ENCODE measurements around the gene CDR2.

CDR2 gene

DNA sequence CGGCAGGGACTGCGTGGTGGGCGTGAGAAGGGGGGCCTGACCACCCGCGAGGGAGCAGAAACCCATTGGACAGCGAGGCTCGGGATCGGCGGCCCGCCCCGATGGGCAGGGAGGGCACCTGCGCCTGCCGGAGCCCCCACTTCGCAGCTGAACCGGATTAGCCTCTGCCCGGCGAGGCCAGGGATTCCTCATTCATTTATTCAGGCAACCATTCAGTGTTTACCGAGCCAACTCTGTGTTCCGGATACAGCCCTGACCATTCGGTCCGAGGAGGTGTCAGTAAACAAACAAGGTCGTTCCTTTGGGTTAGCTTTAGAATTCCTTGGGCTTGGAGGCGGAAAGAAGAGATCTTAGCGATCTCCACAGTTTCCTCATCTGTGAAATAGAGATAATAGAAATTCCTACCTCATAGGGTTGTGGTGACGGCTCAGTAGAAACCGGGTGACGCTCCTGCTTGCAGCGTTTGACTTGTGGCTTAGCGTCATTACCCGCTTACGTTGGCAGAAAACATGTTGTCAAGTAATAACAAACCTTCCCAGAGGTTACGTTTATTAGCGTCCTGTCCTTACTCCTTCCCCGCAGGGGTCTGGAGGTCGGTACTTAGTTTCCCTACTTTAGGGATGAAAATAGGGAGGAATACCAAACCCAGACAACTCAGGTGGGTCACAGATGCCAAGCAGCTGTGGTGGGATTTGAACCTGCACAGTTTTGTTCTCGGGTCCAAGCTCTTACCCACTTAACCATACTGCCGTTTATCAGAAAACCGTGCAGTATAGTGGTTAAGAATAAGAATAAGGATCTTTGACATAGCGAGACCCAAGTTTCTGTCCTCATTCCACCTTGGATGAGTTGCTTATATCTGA is 76.3 kb downstream of the CDR2 start:
- TF ChIP-seq, protein P1, sequence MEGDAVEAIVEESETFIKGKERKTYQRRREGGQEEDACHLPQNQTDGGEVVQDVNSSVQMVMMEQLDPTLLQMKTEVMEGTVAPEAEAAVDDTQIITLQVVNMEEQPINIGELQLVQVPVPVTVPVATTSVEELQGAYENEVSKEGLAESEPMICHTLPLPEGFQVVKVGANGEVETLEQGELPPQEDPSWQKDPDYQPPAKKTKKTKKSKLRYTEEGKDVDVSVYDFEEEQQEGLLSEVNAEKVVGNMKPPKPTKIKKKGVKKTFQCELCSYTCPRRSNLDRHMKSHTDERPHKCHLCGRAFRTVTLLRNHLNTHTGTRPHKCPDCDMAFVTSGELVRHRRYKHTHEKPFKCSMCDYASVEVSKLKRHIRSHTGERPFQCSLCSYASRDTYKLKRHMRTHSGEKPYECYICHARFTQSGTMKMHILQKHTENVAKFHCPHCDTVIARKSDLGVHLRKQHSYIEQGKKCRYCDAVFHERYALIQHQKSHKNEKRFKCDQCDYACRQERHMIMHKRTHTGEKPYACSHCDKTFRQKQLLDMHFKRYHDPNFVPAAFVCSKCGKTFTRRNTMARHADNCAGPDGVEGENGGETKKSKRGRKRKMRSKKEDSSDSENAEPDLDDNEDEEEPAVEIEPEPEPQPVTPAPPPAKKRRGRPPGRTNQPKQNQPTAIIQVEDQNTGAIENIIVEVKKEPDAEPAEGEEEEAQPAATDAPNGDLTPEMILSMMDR (IDR thresholded peaks at IDR 0.05; ENCODE audit: control extremely low read depth, extremely low read depth, low read depth, missing control alignments), result no peak
- CTCF ChIA-PET, result interaction anchor here (1.4 to 7.2 kb wide), 10 partner anchors 11 to 114 kb away, joined by 3 to 85 read pairs (median 6); partner anchors contain the start of gene EEF2K
- POLR2A ChIA-PET, result no interaction called here
- peak; percentile 70 for DNase-seq (ENCODE audit: extremely low spot score)

DNA sequence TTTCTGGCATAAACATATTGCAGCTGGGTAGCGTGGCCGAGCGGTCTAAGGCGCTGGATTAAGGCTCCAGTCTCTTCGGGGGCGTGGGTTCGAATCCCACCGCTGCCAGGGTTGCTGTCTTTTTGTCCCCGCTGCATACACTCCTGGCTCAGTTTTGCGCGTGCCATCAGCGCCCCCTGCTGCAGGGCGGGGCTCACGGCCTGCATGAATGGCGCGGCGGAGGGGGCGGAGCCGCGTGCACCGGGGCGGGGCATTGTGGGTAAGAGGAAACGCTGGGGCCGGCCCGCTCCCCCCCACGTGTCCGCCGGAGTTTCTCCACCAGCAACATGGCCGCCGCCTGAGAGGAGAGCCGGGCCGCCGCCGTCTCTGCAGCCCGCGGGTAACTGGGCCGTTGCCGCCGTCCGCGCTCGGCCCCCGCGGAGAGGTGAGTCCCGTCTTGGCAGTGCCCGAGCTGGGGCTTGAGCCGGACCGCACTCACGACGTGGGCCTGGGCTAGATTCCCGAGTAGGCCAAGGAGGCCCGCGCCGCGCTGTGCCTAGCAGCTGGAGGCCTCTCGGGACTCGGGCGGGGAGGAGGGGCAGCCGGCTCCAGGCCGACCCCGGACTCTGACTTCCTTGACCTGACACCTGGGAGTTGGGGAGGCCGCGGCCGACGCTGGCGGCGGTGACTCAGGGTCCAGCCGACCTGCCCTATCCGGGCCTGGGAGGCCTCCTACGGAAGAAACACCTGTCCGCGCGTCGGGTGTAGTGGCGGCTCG is 77.1 kb downstream of the CDR2 start, which contains the start of gene POLR3E:
Gene POLR3E, plus strand, starts transcription at position 296 of the 757 bp plus-strand sequence. CDS start 5,560 bp downstream, outside the sequence.
- POLR2A ChIA-PET, result no interaction called here
- TF ChIP-seq, protein P1 (IDR thresholded peaks at IDR 0.05; ENCODE audit: control extremely low read depth, extremely low read depth, low read depth, missing control alignments), result peak; percentile 97
- peak; percentile 96 for DNase-seq (ENCODE audit: extremely low spot score)
- CTCF ChIA-PET, result interaction anchor here (0.6 to 7.2 kb wide), 20 partner anchors 12 to 307 kb away, joined by 3 to 85 read pairs (median 5); partner anchors contain the start of gene EEF2K

DNA sequence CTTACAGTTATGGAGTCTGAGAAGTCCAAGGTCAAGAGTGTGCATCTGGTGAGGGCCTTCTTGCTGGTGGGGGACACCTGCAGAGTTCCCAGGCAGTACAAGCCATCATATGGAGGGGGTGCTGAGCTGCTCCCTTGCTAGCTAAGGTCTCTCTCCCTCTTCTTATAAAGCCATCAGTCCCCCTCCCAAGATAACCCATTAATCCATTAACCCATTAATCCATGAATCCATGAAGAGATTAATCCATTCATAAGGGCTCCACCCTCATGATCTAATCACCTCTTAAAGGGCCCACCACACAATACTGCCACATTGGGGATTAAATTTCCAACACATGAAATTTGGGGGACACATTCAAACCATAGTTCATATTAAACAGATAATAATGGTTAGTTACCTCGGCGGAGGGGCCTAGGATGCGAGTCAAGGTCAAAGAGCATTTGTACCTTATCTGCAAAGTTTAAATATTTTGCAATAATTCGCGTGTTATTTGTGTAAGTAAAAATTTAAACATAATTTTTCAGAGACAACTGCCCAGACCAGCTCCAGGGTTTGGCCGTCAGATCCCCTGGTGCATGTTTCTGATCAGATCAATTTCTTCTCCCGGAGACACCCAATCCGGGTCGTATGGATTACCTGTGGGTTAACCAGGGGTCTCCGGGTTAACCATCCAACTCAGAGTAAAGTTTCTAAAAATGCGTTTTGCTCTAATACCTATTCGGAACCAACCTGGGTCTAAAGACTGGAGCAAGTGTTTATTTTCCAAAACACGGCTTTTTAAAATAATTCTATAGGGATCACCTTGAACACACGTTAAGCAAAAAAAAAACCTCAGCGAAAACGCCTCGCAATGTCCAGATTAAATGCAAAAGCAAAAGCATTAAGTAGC is 78.0 kb downstream of the CDR2 start:
- ChIA-PET POLR2A (no interaction called here), CTCF (interaction anchor here (0.6 to 7.2 kb wide), 16 partner anchors 11 to 306 kb away, joined by 3 to 85 read pairs (median 5); partner anchors contain the start of gene EEF2K)
- TF ChIP-seq, protein P1 (IDR thresholded peaks at IDR 0.05; ENCODE audit: control extremely low read depth, extremely low read depth, low read depth, missing control alignments), result no peak
- no peak for DNase-seq (ENCODE audit: extremely low spot score)

All from GM10248 (cell line).